Cardiac fibroblast (primary cell): ENCODE results near the gene USP8.
A peak's percentile ranks its signal among the peaks of the same experiment; 100 is the strongest.

Experiments
- DNase-seq, 2 donors: peaks; one replicate each; pipeline versions ENCODE4 v3.0.0 to v3.0.0-alpha.2; 2010; ENCODE audit warnings: low read depth in 2 of 2
- H3K4me3 ChIP-seq, 2 donors: replicated peaks in 1 of 2; 1 replicate in 1 of 2; 2 replicates in 1 of 2; pipeline ENCODE4 v1.5.1; 2011; ENCODE audit warnings: low read depth in 2 of 2, low read length in 2 of 2, mild to moderate bottlenecking in 2 of 2, moderate library complexity in 1 of 2
- CTCF ChIP-seq: IDR thresholded peaks from one replicate; pipeline ENCODE4 v1.5.1; 2011; ENCODE audit warnings: low read depth, mild to moderate bottlenecking, low read length, inconsistent platforms

USP8 gene

DNA sequence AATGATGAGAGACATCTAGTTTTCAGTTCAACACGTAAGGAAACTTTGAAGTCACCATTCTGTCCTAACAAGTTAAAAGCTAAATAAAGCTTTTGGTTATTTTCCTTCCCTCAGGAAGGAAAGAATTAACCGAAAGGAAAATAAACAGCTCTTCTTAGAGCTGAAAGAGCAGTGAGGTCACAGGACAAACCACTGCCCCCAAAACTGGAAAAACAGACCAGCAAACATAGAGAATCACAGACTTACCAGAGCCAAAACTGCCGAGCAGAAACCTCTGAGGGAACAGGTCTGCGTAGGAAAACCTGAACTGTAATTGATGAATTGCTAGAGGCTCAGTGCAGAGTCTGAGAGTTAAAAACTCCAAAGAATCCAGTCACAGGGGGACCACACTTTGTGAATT is 107.6 kb downstream of the USP8 start:
- no peak overlapping the region for H3K4me3 ChIP-seq
- no peak for TF ChIP-seq CTCF
- no peak for DNase-seq

- peak; percentile 7 to 73 for DNase-seq
- no peak overlapping the region for H3K4me3 ChIP-seq
- TF ChIP-seq CTCF, result no peak
Observed at GRCh38 chr15:50542887-50543210, 118.6 kb downstream of the USP8 start.

- peak in 1 of 2 donors; percentile 31 for DNase-seq
- no peak overlapping the region for H3K4me3 ChIP-seq
- no peak for TF ChIP-seq CTCF
Observed at GRCh38 chr15:50543556-50543955, 119.4 kb downstream of the USP8 start.

DNA sequence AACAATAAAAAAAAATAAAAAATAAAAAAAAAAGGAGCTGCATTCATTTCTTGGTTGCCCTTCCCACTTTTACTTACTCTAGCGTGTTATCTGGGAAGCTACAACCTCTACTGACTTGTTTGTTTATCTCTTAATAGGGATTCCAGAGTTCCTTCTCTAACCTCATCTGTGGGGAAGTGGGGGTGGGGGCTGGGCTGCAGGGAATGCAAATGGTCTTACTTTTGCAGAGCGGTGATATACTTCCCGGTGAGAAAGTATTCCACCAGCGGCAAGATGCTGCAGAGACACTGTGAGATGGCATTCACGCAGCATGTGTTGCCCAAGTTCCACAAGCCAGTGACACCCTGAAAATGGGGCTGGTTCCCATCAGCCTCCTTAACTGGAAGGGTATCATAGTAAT is 120.2 kb downstream of the USP8 start:
- no peak for DNase-seq
- H3K4me3 ChIP-seq, result no peak overlapping the region
- TF ChIP-seq CTCF, result no peak

DNA sequence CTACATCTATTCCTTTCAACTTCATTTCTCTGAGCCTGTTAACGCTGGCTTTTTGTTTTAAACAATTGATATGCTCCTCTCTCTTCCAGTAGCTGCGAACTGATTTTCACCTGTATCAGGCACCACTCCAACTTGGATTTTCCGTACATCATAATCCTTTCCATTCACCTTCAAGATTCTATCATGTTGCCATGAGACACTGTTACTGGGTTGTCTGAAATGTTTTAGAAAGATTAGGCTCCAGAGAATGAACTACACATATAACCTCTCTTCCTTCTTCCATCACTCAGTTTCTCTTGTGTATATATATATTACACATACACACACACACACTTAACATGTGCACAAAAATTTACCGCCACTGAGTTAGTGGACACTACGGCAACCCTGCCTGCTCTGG is 122.4 kb downstream of the USP8 start, which contains the start of gene USP50:
TSS of gene USP50 (minus strand) at position 101 of the 400 bp plus-strand sequence. CDS start 141 bp downstream, outside the sequence.
- H3K4me3 ChIP-seq, result no peak within 1 kb of the TSS
- no peak for DNase-seq
- TF ChIP-seq CTCF, result no peak

DNA sequence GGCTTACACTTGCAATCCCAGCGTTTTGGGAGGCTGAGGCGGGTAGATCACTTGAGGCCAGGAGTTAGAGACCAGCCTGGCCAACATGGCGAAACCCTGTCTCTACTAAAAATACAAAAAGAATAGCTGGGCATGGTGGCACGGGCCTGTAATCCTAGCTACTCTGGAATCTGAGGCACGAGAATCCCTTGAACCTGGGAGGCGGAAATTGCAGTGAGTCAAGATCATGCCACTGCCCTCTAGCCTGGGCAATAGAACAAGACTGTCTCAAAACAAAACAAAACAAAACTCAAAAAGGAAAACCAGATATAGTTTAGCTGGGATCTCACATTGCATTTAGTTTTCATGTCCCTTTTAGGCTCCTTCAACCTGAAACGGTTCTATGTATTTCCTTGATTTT is 125.1 kb downstream of the USP8 start:
- no peak for TF ChIP-seq CTCF
- H3K4me3 ChIP-seq, result no peak overlapping the region
- peak in 1 of 2 donors; percentile 12 for DNase-seq

GRCh38 chr15:50552238-50552637 is 128.0 kb downstream of the USP8 start:
- DNase-seq, result no peak
- no peak for TF ChIP-seq CTCF
- no peak overlapping the region for H3K4me3 ChIP-seq
